Glomerular visceral epithelial cell (primary cell): ENCODE results near the gene GALNT11.

ENCODE experiments used
- DNase-seq: peaks from one replicate; pipeline ENCODE4 v3.0.0-alpha.2; 2016; ENCODE audit errors: extremely low spot score

GALNT11 gene

DNA sequence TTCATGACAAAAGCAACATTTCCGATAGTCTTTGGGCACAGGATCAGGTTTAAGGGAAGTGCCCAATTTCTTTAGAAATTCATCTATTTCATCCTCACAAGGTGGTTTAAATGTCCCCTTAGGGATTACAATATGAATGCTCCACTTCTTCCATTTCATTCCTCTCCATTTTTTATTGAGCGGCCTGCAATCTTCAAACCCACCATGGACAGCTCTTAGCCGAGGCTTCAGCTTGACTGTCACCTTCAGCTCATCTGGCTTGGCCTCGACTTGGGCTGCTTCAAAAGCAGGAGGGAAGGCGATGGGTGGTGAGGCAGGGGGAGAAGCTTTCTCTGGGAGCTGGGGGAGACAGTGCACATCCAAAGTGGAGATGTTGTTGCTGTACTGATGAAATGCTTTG is 123.2 kb downstream of the GALNT11 start:
- DNase-seq = no peak

DNA sequence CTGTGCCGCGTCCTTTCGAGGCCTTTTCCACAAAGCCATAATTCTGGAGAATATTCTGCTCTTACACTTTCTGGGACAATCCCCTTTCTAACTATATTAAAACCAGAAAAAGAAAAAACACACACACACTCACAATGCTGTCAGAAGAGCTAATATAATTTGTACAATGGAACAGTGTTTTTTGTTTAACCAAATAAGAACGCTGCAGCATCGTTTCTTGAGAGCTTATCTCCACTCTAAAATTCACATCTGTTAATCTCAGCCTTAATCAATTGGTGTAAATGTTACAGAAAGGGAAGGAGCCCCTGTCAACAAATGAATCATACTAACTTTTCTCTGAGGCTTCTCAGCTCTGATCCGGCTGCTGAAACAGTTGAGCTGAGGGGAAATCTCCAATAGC is 123.9 kb downstream of the GALNT11 start:
- no peak for DNase-seq

DNA sequence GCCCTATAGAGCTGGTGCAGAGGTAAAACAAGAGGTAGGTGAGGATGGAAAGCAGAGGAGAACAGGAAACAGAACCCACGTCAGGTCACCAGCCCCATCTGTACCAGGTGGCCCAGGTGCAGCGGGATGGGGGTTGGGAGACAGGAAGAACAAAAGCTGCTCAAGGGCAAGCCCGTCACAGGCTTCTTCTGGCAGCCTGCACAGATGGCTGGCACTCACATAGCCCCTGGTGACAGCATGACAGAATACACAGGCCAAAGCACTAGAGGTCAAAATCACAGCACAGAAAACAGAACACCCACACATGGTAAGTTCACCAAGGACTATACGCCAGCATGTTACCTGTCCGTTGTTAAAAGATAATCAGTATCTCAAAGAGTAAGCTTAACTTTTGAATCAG is 126.8 kb downstream of the GALNT11 start:
- DNase-seq = no peak

DNA sequence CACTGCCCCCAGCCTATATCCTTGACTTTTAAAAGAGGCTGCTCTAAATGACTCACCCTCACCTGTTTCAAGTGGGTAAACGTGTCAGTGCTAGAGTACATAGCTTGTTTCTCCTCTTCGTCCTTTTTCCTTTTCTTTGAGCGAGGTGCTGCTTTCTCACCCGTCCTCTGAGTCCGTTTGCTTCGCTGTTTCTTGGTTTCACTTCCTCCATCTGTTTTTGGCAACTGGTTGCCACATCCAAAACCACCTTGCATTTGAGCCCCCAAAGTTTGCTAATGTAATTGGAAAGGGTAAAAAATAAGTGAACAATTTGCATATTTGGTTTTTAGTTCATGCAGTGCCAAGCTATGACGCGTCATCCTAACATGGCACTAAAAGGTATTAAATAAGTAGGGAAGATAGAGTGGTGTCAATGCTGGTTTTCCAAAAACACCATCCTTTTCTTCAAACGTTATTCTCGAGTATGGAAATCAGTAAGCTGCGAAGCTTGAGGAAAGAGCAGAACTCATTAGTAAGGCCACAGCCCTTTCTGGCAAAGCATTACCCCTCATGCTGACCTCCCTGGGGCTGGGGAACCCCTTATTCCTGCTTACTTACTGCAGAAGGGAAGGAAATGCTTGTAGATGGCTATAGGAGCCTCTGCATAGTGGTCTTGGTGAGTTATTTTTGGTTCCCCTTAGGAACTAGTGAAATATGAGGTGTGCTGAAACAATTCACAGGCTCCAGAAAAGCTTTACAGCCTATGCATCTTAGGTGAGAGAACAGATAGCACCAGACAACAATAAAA is 133.5 kb downstream of the GALNT11 start:
- no peak for DNase-seq

DNA sequence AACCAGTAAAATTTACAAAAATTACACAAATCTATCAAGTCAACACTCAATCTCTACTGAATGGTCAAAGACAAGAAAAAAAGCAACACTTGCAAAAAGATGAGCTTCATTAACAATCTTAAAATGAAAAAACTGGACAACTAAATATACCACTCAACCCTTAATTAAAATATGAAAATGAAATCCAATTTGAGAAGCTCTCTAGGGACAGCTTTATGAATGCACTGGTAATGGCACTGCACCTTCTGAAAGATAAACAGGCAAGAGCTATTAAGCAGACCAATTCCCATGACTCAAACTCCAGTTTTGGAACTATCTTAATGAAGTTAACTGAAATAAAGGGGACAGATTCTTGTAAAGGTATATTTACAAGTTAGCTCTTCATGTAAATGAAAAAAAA is 135.7 kb downstream of the GALNT11 start:
- no peak for DNase-seq

DNA sequence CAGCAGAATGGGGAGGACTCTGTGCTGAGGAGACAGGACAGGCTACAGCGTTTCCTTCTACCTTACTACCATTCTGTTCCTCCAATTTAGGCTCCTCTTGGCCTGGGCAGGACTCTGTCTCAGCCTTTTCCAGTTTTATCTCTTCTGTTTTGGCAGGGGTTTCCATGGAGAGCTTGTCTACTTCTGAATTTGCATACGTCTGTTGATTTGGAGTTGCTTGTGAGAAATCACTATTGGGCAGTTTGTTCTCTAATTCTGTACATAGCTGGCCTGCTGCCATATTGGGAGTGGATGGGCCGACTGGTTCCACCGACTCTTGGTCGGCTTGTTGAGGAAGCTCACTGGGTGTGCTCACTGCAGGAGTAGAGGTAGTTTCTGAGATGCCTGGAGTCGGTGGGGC is 136.8 kb downstream of the GALNT11 start:
- no peak for DNase-seq
